Common myeloid progenitor, CD34-positive (primary cell): ENCODE results near the gene TBL3.
A peak's percentile ranks its signal among the peaks of the same experiment; 100 is the strongest.

Source experiments
- CTCF ChIA-PET: fragments of 350-600 bp; sonication (Branson Sonifier 250); formaldehyde crosslinking; loops from one replicate; lab custom pipeline; 2021; ENCODE audit warnings: antibody characterized with exemption; lab: Charles Lee
- POLR2A ChIA-PET: fragments of 350-600 bp; sonication (Branson Sonifier 250); formaldehyde crosslinking; loops from one replicate; lab custom pipeline; 2021; ENCODE audit warnings: antibody characterized with exemption; lab: Charles Lee
- DNase-seq, 3 donors: peaks; one replicate each; pipeline versions ENCODE4 v3.0.0 to v3.0.0-alpha.2; 2013
- H3K27ac ChIP-seq, 2 experiments: 1 replicate in 1 of 2; 2 replicates in 1 of 2; pipeline ENCODE4 v1.7.0; 2013; ENCODE audit warnings: inconsistent platforms in 2 of 2, low read length in 2 of 2, mild to moderate bottlenecking in 2 of 2, low read depth in 1 of 2, moderate library complexity in 1 of 2; ENCODE audit not compliant: severe bottlenecking in 2 of 2, insufficient read depth in 1 of 2, poor library complexity in 1 of 2
- H3K27me3 ChIP-seq, 5 experiments: replicated peaks in 2 of 5; 1 replicate in 3 of 5; 2 replicates in 2 of 5; pipeline versions ENCODE4 v1.6.1 to v1.7.0; 2013; ENCODE audit warnings: low read length in 4 of 5, mild to moderate bottlenecking in 2 of 5, moderate library complexity in 2 of 5, inconsistent platforms in 1 of 5; ENCODE audit not compliant: insufficient read depth in 5 of 5, control insufficient read depth in 4 of 5
- H3K36me3 ChIP-seq, 4 experiments: 1 replicate in 2 of 4; 2 replicates in 2 of 4; pipeline versions ENCODE4 v1.6.1 to v1.7.0; 2013; ENCODE audit warnings: low read length in 3 of 4, control low read depth in 1 of 4, mild to moderate bottlenecking in 1 of 4; ENCODE audit not compliant: control insufficient read depth in 4 of 4, insufficient read depth in 4 of 4
- H3K4me1 ChIP-seq, 4 experiments: 1 replicate in 3 of 4; 2 replicates in 1 of 4; pipeline versions ENCODE4 v1.6.1 to v1.7.1; 2013; ENCODE audit warnings: low read length in 3 of 4, mild to moderate bottlenecking in 3 of 4, control low read depth in 1 of 4, inconsistent platforms in 1 of 4, moderate library complexity in 1 of 4; ENCODE audit not compliant: control insufficient read depth in 4 of 4, insufficient read depth in 4 of 4; ENCODE audit errors: control extremely low read depth in 1 of 4
- H3K4me3 ChIP-seq, 7 experiments: 1 replicate in 4 of 7; 2 replicates in 3 of 7; pipeline versions ENCODE4 v1.5.1 to v1.7.0; 2013; ENCODE audit warnings: mild to moderate bottlenecking in 7 of 7, low read length in 6 of 7, moderate library complexity in 6 of 7, inconsistent platforms in 2 of 7, low read depth in 2 of 7, control low read depth in 1 of 7; ENCODE audit not compliant: insufficient read depth in 4 of 7, control insufficient read depth in 1 of 7; ENCODE audit errors: extremely low read depth in 1 of 7
- H3K9me3 ChIP-seq, 5 experiments: 1 replicate in 4 of 5; 2 replicates in 1 of 5; pipeline versions ENCODE4 v1.6.1 to v1.7.1; 2013; ENCODE audit warnings: low read length in 4 of 5, mild to moderate bottlenecking in 2 of 5, inconsistent platforms in 1 of 5, low read depth in 1 of 5, moderate library complexity in 1 of 5; ENCODE audit not compliant: control insufficient read depth in 4 of 5, insufficient read depth in 2 of 5; ENCODE audit errors: control extremely low read depth in 1 of 5
- WGBS: methylation state at CpG from one replicate; pipeline ENCODE4 v1.1.5; 2013; ENCODE audit not compliant: insufficient coverage; 5-methylcytosine and 5-hydroxymethylcytosine counted together

The TBL3 gene

GRCh38 chr16:2013527-2013926, 41.7 kb downstream of the TBL3 start:
- CTCF ChIA-PET: interaction anchor here (1.2 to 1.5 kb wide), 2 partner anchors 10 to 19 kb away, joined by 3 to 7 read pairs; no protein-coding TSS in a partner anchor
- WGBS: 98% methylated on average over 12 of the region's 15 CpGs

GRCh38 chr16:2015117-2015946, 43.5 kb downstream of the TBL3 start:
- CTCF ChIA-PET: interaction anchor here (0.9 to 1.6 kb wide), 2 partner anchors 10 to 126 kb away, joined by 3 to 5 read pairs; no protein-coding TSS in a partner anchor
- POLR2A ChIA-PET: no interaction called here
- DNase-seq: no peak
- Histone ChIP-seq H3K9me3 (no peaks in the 10 kb centered on the region), H3K27ac (no peak overlapping the region), H3K4me3 (no peak overlapping the region), H3K36me3 (no peaks in the 10 kb centered on the region), H3K4me1 (peaks cover 2 to 17% (median 14%) of the 10 kb centered on the region in 4 experiments), H3K27me3 (peaks cover 0 to 20% (median 7%) of the 10 kb centered on the region in 5 experiments)
- 97% methylated on average over 16 of the region's 24 CpGs for WGBS

More at GRCh38 chr16:2013527-2013926, 41.7 kb downstream of the TBL3 start:
- no peak overlapping the region for H3K4me3 ChIP-seq
- no peak for DNase-seq
- POLR2A ChIA-PET: no interaction called here
- H3K27me3 ChIP-seq: peaks cover 0 to 4% (median 0%) of the 10 kb centered on the region in 5 experiments
- no peak overlapping the region for H3K27ac ChIP-seq
- peaks cover 7 to 17% (median 14%) of the 10 kb centered on the region in 4 experiments for H3K4me1 ChIP-seq
- H3K36me3 ChIP-seq: no peaks in the 10 kb centered on the region
- no peaks in the 10 kb centered on the region for H3K9me3 ChIP-seq

GRCh38 chr16:2015947-2016208, 44.0 kb downstream of the TBL3 start:
- CTCF ChIA-PET: interaction anchor here (0.9 to 1.3 kb wide), 4 partner anchors 9 to 132 kb away, joined by 3 to 6 read pairs (median 6); no protein-coding TSS in a partner anchor
- Histone ChIP-seq H3K27me3 (peaks cover 0 to 25% (median 7%) of the 10 kb centered on the region in 5 experiments), H3K4me1 (peaks cover 0 to 19% (median 15%) of the 10 kb centered on the region in 4 experiments), H3K9me3 (no peaks in the 10 kb centered on the region), H3K36me3 (no peaks in the 10 kb centered on the region), H3K27ac (no peak overlapping the region), H3K4me3 (no peak overlapping the region)
- POLR2A ChIA-PET: no interaction called here
- no peak for DNase-seq
- 95% methylated on average over 6 of the region's 7 CpGs for WGBS

- no peak overlapping the region for H3K27ac ChIP-seq
- H3K9me3 ChIP-seq: no peaks in the 10 kb centered on the region
- POLR2A ChIA-PET: no interaction called here
- 41% methylated on average over 6 of the region's 13 CpGs for WGBS
- no peak overlapping the region for H3K4me3 ChIP-seq
- CTCF ChIA-PET: interaction anchor here (0.8 to 1.3 kb wide), 6 partner anchors 9 to 131 kb away, joined by 3 to 6 read pairs (median 4); no protein-coding TSS in a partner anchor
- H3K4me1 ChIP-seq: peaks cover 0 to 19% (median 15%) of the 10 kb centered on the region in 4 experiments
- H3K36me3 ChIP-seq: no peaks in the 10 kb centered on the region
- H3K27me3 ChIP-seq: peaks cover 0 to 29% (median 7%) of the 10 kb centered on the region in 5 experiments
- peak in 2 of 3 donors; percentile 28 to 36 for DNase-seq
Measured at GRCh38 chr16:2016407-2016922, 44.6 kb downstream of the TBL3 start.

GRCh38 chr16:2019518-2019920, 47.7 kb downstream of the TBL3 start, which contains the start of gene NPW:
NPW (plus strand) TSS chr16:2019785.
- Histone ChIP-seq H3K9me3 (no peaks in the 10 kb centered on the region), H3K36me3 (no peaks in the 10 kb centered on the region), H3K27ac (no peak within 1 kb of the TSS), H3K4me3 (peak within 1 kb of the TSS in 5 of 7 experiments; percentile 0 to 54 (median 36)), H3K4me1 (peaks cover 0 to 37% (median 31%) of the 10 kb centered on the region in 4 experiments), H3K27me3 (peaks cover 0 to 29% (median 7%) of the 10 kb centered on the region in 5 experiments)
- ChIA-PET CTCF (interaction anchor here (1.2 to 2.7 kb wide), 6 partner anchors 12 to 128 kb away, joined by 4 to 16 read pairs (median 6); partner anchors contain the start of genes NTHL1 and TSC2), POLR2A (no interaction called here)
- 1% methylated on average over 26 of the region's 33 CpGs for whole genome bisulfite sequencing
- peak in 2 of 3 donors; percentile 69 to 71 for DNase-seq

- peak overlapping the region in 5 of 7 experiments; percentile 0 to 54 (median 36) for H3K4me3 ChIP-seq
- DNase-seq: peak in 2 of 3 donors; percentile 55 to 71
- POLR2A ChIA-PET: interaction anchor here (1.0 kb wide), 1 partner anchor 55 kb away, joined by 5 read pairs; the partner anchor contains the start of gene RPS2
- H3K36me3 ChIP-seq: no peaks in the 10 kb centered on the region
- peaks cover 0 to 29% (median 7%) of the 10 kb centered on the region in 5 experiments for H3K27me3 ChIP-seq
- CTCF ChIA-PET: interaction anchor here (1.1 to 2.7 kb wide), 7 partner anchors 12 to 127 kb away, joined by 3 to 16 read pairs (median 5); partner anchors contain the start of genes NTHL1 and TSC2
- WGBS: 1% methylated on average over 89 of the region's 96 CpGs
- no peak overlapping the region for H3K27ac ChIP-seq
- H3K4me1 ChIP-seq: peaks cover 0 to 37% (median 31%) of the 10 kb centered on the region in 4 experiments
- no peaks in the 10 kb centered on the region for H3K9me3 ChIP-seq
Measured at GRCh38 chr16:2019921-2020831, 48.3 kb downstream of the TBL3 start.
